Measurements from ENCODE around the gene FARP1.

GRCh38 chr13:98262292-98262691 is 119.4 kb downstream of the FARP1 start:
- TF ChIP-seq CTCF (conservative IDR thresholded peaks at IDR 0.05) (no peak), ZFX (IDR thresholded peaks at IDR 0.05) (no peak)

Data from C4-2B (cell line).